A549 (cell line): Measurements from ENCODE around the gene TMEM145. TPM values are rescaled to one million over a fixed set of nuclear protein-coding genes. Genes with fewer than 3 reads are reported as not detected.
A peak's percentile ranks its signal among the peaks of the same experiment; 100 is the strongest.
"Not testable (repeated sequence)": the region's sequence is repeated elsewhere in the genome, so short reads cannot be mapped to it uniquely, and the experiment has no call there.

ENCODE experiments used
- ATAC-seq, 2 experiments: fragments of 200-7000 bp in 1 of 2; fragments of >200 bp in 1 of 2; cut with Nextera tagmentation in 1 of 2; cut with Tn5 transposase in 1 of 2; 3 replicates each; pipeline versions ENCODE4 v1.8.0 to v1.9.1; 2018 to 2020; ENCODE audit warnings: mild to moderate bottlenecking in 1 of 2, moderate library complexity in 1 of 2
- CTCF ChIA-PET: fragments of 300-600 bp; sonication (Branson Sonifier 250); formaldehyde crosslinking; extraction: SDS; loops from one replicate; lab custom pipeline; 2021; ENCODE audit warnings: antibody characterized with exemption, inconsistent platforms; lab: Yijun Ruan, JAX
- POLR2A ChIA-PET: fragments of 350-600 bp; formaldehyde crosslinking; extraction: SDS; loops from one replicate; lab custom pipeline; 2021; ENCODE audit warnings: antibody characterized with exemption, inconsistent platforms; lab: Yijun Ruan, JAX
- DNase-seq, 2 experiments: peaks; one replicate each; pipeline versions ENCODE4 v3.0.0 to v3.0.0-alpha.2; 2011 to 2016; ENCODE audit warnings: low read depth in 1 of 2, low spot score in 1 of 2
- FAIRE-seq: peaks from 2 replicates; lab custom pipeline; 2011; peaks lifted over from hg19 to GRCh38; lab: Jason Lieb, UNC
- H3K27ac ChIP-seq, 2 experiments: fragments of >200 bp; sonication (Bioruptor Twin); formaldehyde crosslinking; 3 replicates each; pipeline ENCODE4 v1.5.1; 2016 to 2017
- H3K4me1 ChIP-seq: fragments of >200 bp; sonication (Bioruptor Twin); formaldehyde crosslinking; 3 replicates; pipeline ENCODE4 v1.6.1; 2016
- H3K4me2 ChIP-seq: fragments of >200 bp; sonication (Bioruptor Twin); formaldehyde crosslinking; 3 replicates; pipeline ENCODE4 v1.6.1; 2016
- H3K4me3 ChIP-seq: fragments of >200 bp; sonication (Bioruptor Twin); formaldehyde crosslinking; 3 replicates; pipeline ENCODE4 v1.5.1; 2016
- H3K9me3 ChIP-seq: fragments of >200 bp; sonication (Bioruptor Twin); formaldehyde crosslinking; 3 replicates; pipeline ENCODE4 v1.6.1; 2016
- CHD2 ChIP-seq: fragments of 150-350 bp; IDR thresholded peaks from 2 replicates; pipeline ENCODE4 v1.6.1; 2014; ENCODE audit warnings: low read length; ENCODE audit not compliant: partially characterized antibody
- CHD4 ChIP-seq: fragments of 200-600 bp; sonication (generic); IDR thresholded peaks from 2 replicates; pipeline ENCODE4 v1.6.1; 2016; ENCODE audit warnings: antibody characterized with exemption, mild to moderate bottlenecking, borderline replicate concordance
- EHF ChIP-seq: fragments of 250-450 bp; sonication (Bioruptor Pico); IDR thresholded peaks from 2 replicates; pipeline ENCODE4 v1.5.0; 2020; ENCODE audit warnings: mild to moderate bottlenecking
- ELK1 ChIP-seq: fragments of 150-350 bp; IDR thresholded peaks from 2 replicates; pipeline ENCODE4 v1.6.1; 2014; ENCODE audit warnings: low read depth, mild to moderate bottlenecking, low read length
- FOSL2 ChIP-seq, 2 experiments: fragments of 450-650 bp in 1 of 2; fragments of >200 bp in 1 of 2; sonication (Bioruptor Twin) in 1 of 2; formaldehyde crosslinking; IDR thresholded peaks; 2 replicates each; pipeline versions ENCODE4 v1.5.0 to v1.6.1; 2016 to 2020; ENCODE audit warnings: mild to moderate bottlenecking in 1 of 2, moderate library complexity in 1 of 2
- HES2 ChIP-seq: fragments of >200 bp; sonication (Bioruptor Twin); formaldehyde crosslinking; IDR thresholded peaks from 2 replicates; pipeline ENCODE4 v1.6.1; 2016
- JUN ChIP-seq, 2 experiments: fragments of >200 bp; sonication (Bioruptor Twin); formaldehyde crosslinking; IDR thresholded peaks; 2 replicates in 1 of 2; 3 replicates in 1 of 2; pipeline ENCODE4 v1.6.1; 2016 to 2017
- KDM1A ChIP-seq: fragments of 200-600 bp; sonication (generic); IDR thresholded peaks from 2 replicates; pipeline ENCODE4 v1.6.1; 2016; ENCODE audit warnings: low read depth, mild to moderate bottlenecking
- KDM5A ChIP-seq: fragments of 200-600 bp; sonication (generic); IDR thresholded peaks from 2 replicates; pipeline ENCODE4 v1.6.1; 2016; ENCODE audit warnings: antibody characterized with exemption, mild to moderate bottlenecking
- MAFK ChIP-seq: fragments of 450-650 bp; IDR thresholded peaks from 2 replicates; pipeline ENCODE4 v1.6.1; 2014; ENCODE audit not compliant: partially characterized antibody
- MAZ ChIP-seq: fragments of 150-350 bp; IDR thresholded peaks from 2 replicates; pipeline ENCODE4 v1.6.1; 2014; ENCODE audit warnings: antibody characterized with exemption, low read depth, low read length, borderline replicate concordance
- PBX3 ChIP-seq: IDR thresholded peaks from 2 replicates; pipeline ENCODE4 v1.6.1; 2012
- TP53 ChIP-seq: fragments of 250-450 bp; sonication (Bioruptor Pico); IDR thresholded peaks from 2 replicates; pipeline ENCODE4 v1.5.0; 2021; ENCODE audit warnings: mild to moderate bottlenecking, moderate library complexity
- ZC3H11A ChIP-seq: fragments of 450-650 bp; IDR thresholded peaks from 2 replicates; pipeline ENCODE4 v1.6.1; 2014; ENCODE audit warnings: antibody characterized with exemption, mild to moderate bottlenecking
- WGBS: methylation state at CpG from one replicate; pipeline ENCODE4 v1.1.6; 2017; ENCODE audit errors: missing lambda C conversion rate; 5-methylcytosine and 5-hydroxymethylcytosine counted together
- polyA plus RNA-seq, 4 experiments: library from polyadenylated mRNA; depleted of rRNA in 3 of 4; stranded (reverse); fragments of >200 nt; fragmentation: RNase III in 1 of 4; extraction: RNeasy Plus Mini Kit Qiagen cat#74134 plus additional on column Dnase treatment in 1 of 4; gene quantifications; 2 replicates in 3 of 4; 3 replicates in 1 of 4; pipeline ENCODE4 v1.2.3, GENCODE V29; 2011 to 2017

TMEM145 gene
- polyA plus RNA-seq, 2 of the 4 experiments (the other 2 are of a cell fraction): 0.71 to 3.6 TPM

- Histone ChIP-seq H3K4me3 (no peak overlapping the region), H3K9me3 (no peaks in the 10 kb centered on the region), H3K4me1 (no peaks in the 10 kb centered on the region), H3K4me2 (no peak overlapping the region), H3K27ac (no peak overlapping the region)
- DNase-seq (no peak), ATAC-seq (no peak), FAIRE-seq (peak; percentile 70)
- ChIA-PET CTCF (interaction anchor here (0.7 to 3.7 kb wide), 7 partner anchors 8 to 227 kb away, joined by 3 to 12 read pairs (median 5); no protein-coding TSS in a partner anchor), POLR2A (no interaction called here)
- 84% methylated on average over 7 of the region's 7 CpGs for WGBS
- TF ChIP-seq JUN (IDR thresholded peaks at IDR 0.05): no peak
- TF ChIP-seq ELK1: no peak
- no peak for TF ChIP-seq MAZ
- TF ChIP-seq PBX3: no peak
- TF ChIP-seq EHF: no peak
- TF ChIP-seq TP53 (CRISPR knock-in tag): no peak
- no peak for TF ChIP-seq KDM5A
- TF ChIP-seq CHD2: no peak
These were observed 22.3 kb downstream of the TMEM145 start for GRCh38 chr19:42335374-42335936.

- no peak overlapping the region for H3K4me3 ChIP-seq
- H3K4me1 ChIP-seq: no peaks in the 10 kb centered on the region
- ATAC-seq (0 out of 6 replicates have a peak, but pooled peaks of 1 of the 2 experiments have one; percentile 20), FAIRE-seq (no peak), DNase-seq (no peak)
- CTCF ChIA-PET: interaction anchor here (0.7 to 3.7 kb wide), 9 partner anchors 9 to 228 kb away, joined by 3 to 12 read pairs (median 3); no protein-coding TSS in a partner anchor
- no peak overlapping the region for H3K4me2 ChIP-seq
- H3K9me3 ChIP-seq: no peaks in the 10 kb centered on the region
- WGBS: 87% methylated on average over 19 of the region's 19 CpGs
- no peak overlapping the region for H3K27ac ChIP-seq
- no peak for TF ChIP-seq HES2
- no peak for TF ChIP-seq FOSL2 (IDR thresholded peaks at IDR 0.05)
- TF ChIP-seq FOSL2 (CRISPR knock-in tag; IDR thresholded peaks at IDR 0.05): no peak
- TF ChIP-seq ZC3H11A: no peak
- TF ChIP-seq MAFK: no peak
- POLR2A ChIA-PET: no interaction called here
These were observed 22.9 kb downstream of the TMEM145 start for GRCh38 chr19:42335971-42336370.

DNA sequence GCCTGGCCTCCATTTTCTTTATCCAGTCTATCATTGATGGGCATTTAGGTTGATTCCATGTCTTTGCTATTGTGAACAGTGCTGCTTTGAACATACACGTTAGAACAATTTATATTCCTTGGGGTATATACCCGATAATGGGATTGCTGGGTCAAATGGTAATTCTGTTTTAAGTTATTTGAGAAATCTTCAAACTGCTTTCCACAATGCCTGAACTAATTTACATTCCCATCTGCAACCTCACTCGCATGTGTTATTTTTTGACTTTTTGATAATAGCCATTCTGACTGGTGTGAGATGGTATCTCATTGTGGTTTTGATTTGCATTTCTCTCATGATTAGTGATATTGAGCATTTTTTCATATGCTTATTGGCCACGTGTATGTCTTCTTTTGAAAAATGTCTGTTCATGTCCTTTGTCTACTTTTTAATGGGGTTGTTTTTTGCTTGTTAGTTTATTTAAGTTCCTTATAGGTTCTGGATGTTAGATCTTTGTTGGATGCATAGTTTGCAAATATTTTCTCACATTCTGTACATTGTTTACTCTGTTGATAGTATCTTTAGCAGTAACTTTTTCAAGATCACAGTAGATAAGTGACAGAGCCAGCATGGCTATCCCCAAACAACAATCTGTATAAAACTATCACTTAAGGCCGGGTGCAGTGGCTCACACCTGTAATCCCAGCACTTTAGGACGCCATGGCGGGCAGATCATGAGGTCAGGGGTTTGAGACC is 26.2 kb downstream of the TMEM145 start:
- CTCF ChIA-PET: interaction anchor here (0.8 to 1.0 kb wide), 2 partner anchors 61 to 162 kb away, joined by 3 read pairs; no protein-coding TSS in a partner anchor
- H3K4me2 ChIP-seq, DNase-seq, H3K4me3 ChIP-seq, H3K9me3 ChIP-seq, H3K4me1 ChIP-seq, POLR2A ChIA-PET, H3K27ac ChIP-seq, ATAC-seq: not testable (repeated sequence)
- peak; percentile 91 for FAIRE-seq
- WGBS: 84% methylated on average over 7 of the region's 7 CpGs

DNA sequence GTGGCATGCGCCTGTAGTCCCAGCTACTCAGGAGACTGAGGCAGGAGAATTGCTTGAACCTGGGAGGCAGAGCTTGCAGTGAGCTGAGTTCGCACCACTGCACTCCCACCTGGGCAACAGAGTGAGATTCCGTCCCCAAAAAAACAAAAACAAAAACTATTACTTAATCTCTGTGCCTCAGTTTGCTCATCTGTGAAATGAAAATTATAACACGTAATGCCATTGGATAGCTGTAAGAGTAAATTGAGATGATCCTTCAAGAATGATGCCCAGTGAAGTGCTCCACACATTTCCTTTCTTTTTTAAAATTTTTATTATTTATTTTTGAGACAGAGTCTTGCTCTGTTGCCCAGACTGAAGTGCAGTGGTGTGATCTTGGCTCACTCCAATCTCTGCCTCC is 26.8 kb downstream of the TMEM145 start:
- CTCF ChIA-PET: interaction anchor here (0.8 to 1.2 kb wide), 3 partner anchors 61 to 207 kb away, joined by 3 read pairs; no protein-coding TSS in a partner anchor
- H3K27ac ChIP-seq, DNase-seq, ATAC-seq, H3K4me1 ChIP-seq, H3K4me3 ChIP-seq, H3K4me2 ChIP-seq, POLR2A ChIA-PET, H3K9me3 ChIP-seq: not testable (repeated sequence)
- FAIRE-seq: peak; percentile 85
- 97% methylated on average over 4 of the region's 4 CpGs for WGBS
- TF ChIP-seq CHD4 (0 out of 2 replicates have a peak, but pooled peaks have one; percentile 74), KDM1A (peak; percentile 65; the same call in 1 of the 2 replicates)
